ENCODE data around the gene NCK2.

The NCK2 gene

GRCh38 chr2:105788670-105789290, 44.1 kb downstream of the NCK2 start:
- DNase-seq (no peak), ATAC-seq (replicated peaks) (no peak)
- Mint-ChIP-seq H3K4me1 (ENCODE audit: low read depth in 2 of 2) (peaks cover 82% of the 10 kb centered on the region in 2 donors), H3K27me3 (no peaks in the 10 kb centered on the region), H3K27ac (peak overlapping the region; percentile 94 to 95), H3K4me3 (peak overlapping the region in 1 of 2 donors; percentile 74), H3K36me3 (ENCODE audit: insufficient read depth) (peaks cover 19% of the 10 kb centered on the region), H3K9me3 (no peaks in the 10 kb centered on the region)

GRCh38 chr2:105789745-105790460, 45.2 kb downstream of the NCK2 start:
- ATAC-seq (replicated peaks): peak; percentile 81
- Mint-ChIP-seq H3K9me3 (no peaks in the 10 kb centered on the region), H3K36me3 (ENCODE audit: insufficient read depth) (peaks cover 21% of the 10 kb centered on the region), H3K4me3 (peak overlapping the region; percentile 74 to 80), H3K4me1 (ENCODE audit: low read depth in 2 of 2) (peaks cover 76 to 77% of the 10 kb centered on the region in 2 donors), H3K27ac (peak overlapping the region; percentile 94 to 95), H3K27me3 (no peaks in the 10 kb centered on the region)
- peak in 1 of 3 experiments; percentile 39 for DNase-seq

GRCh38 chr2:105790461-105791149, 45.9 kb downstream of the NCK2 start:
- peak overlapping the region; percentile 94 to 95 for H3K27ac Mint-ChIP-seq
- peaks cover 77 to 82% of the 10 kb centered on the region in 2 donors for H3K4me1 Mint-ChIP-seq (ENCODE audit: low read depth in 2 of 2)
- H3K9me3 Mint-ChIP-seq: no peaks in the 10 kb centered on the region
- H3K4me3 Mint-ChIP-seq: peak overlapping the region; percentile 74 to 80
- ATAC-seq (replicated peaks) (peak; percentile 36), DNase-seq (no peak)
- H3K27me3 Mint-ChIP-seq: no peaks in the 10 kb centered on the region
- H3K36me3 Mint-ChIP-seq (ENCODE audit: insufficient read depth): peaks cover 22% of the 10 kb centered on the region

GRCh38 chr2:105791229-105791628, 46.5 kb downstream of the NCK2 start:
- Mint-ChIP-seq H3K9me3 (no peaks in the 10 kb centered on the region), H3K4me3 (peak overlapping the region; percentile 74 to 80), H3K36me3 (ENCODE audit: insufficient read depth) (peaks cover 20% of the 10 kb centered on the region), H3K27me3 (no peaks in the 10 kb centered on the region), H3K4me1 (ENCODE audit: low read depth in 2 of 2) (peaks cover 78 to 82% of the 10 kb centered on the region in 2 donors), H3K27ac (peak overlapping the region; percentile 94 to 95)
- ATAC-seq (replicated peaks) (no peak), DNase-seq (no peak)

GRCh38 chr2:105792561-105792960, 47.8 kb downstream of the NCK2 start:
- Mint-ChIP-seq H3K27me3 (no peaks in the 10 kb centered on the region), H3K27ac (peak overlapping the region; percentile 94 to 95), H3K4me1 (ENCODE audit: low read depth in 2 of 2) (peaks cover 76 to 80% of the 10 kb centered on the region in 2 donors), H3K9me3 (no peaks in the 10 kb centered on the region), H3K4me3 (peak overlapping the region; percentile 74 to 80), H3K36me3 (ENCODE audit: insufficient read depth) (peaks cover 24% of the 10 kb centered on the region)
- DNase-seq: no peak
- no peak for ATAC-seq (replicated peaks)

GRCh38 chr2:105793196-105793975, 48.7 kb downstream of the NCK2 start:
- Mint-ChIP-seq H3K36me3 (ENCODE audit: insufficient read depth) (peaks cover 25% of the 10 kb centered on the region), H3K27ac (peak overlapping the region; percentile 94 to 95), H3K27me3 (no peaks in the 10 kb centered on the region), H3K4me1 (ENCODE audit: low read depth in 2 of 2) (peaks cover 75 to 81% of the 10 kb centered on the region in 2 donors), H3K9me3 (no peaks in the 10 kb centered on the region), H3K4me3 (peak overlapping the region; percentile 74 to 80)
- ATAC-seq (replicated peaks) (no peak), DNase-seq (no peak)

GRCh38 chr2:105794926-105795574, 50.3 kb downstream of the NCK2 start:
- H3K36me3 Mint-ChIP-seq (ENCODE audit: insufficient read depth): peaks cover 27% of the 10 kb centered on the region
- H3K27me3 Mint-ChIP-seq: no peaks in the 10 kb centered on the region
- no peak for ATAC-seq (replicated peaks)
- DNase-seq: no peak
- H3K9me3 Mint-ChIP-seq: no peaks in the 10 kb centered on the region
- peak overlapping the region; percentile 91 to 97 for H3K27ac Mint-ChIP-seq
- H3K4me1 Mint-ChIP-seq (ENCODE audit: low read depth in 2 of 2): peaks cover 72 to 77% of the 10 kb centered on the region in 2 donors
- peak overlapping the region; percentile 75 to 77 for H3K4me3 Mint-ChIP-seq

- Mint-ChIP-seq H3K36me3 (ENCODE audit: insufficient read depth) (peaks cover 29% of the 10 kb centered on the region), H3K9me3 (no peaks in the 10 kb centered on the region), H3K4me3 (peak overlapping the region; percentile 75 to 77), H3K4me1 (ENCODE audit: low read depth in 2 of 2) (peaks cover 72 to 78% of the 10 kb centered on the region in 2 donors), H3K27me3 (no peaks in the 10 kb centered on the region), H3K27ac (peak overlapping the region; percentile 91 to 97)
- ATAC-seq (replicated peaks) (no peak), DNase-seq (no peak)
Observed at GRCh38 chr2:105795575-105795934, 50.8 kb downstream of the NCK2 start.

- H3K27me3 Mint-ChIP-seq: no peaks in the 10 kb centered on the region
- H3K9me3 Mint-ChIP-seq: no peaks in the 10 kb centered on the region
- H3K27ac Mint-ChIP-seq: peak overlapping the region; percentile 91 to 97
- H3K4me3 Mint-ChIP-seq: peak overlapping the region; percentile 75 to 77
- peaks cover 30% of the 10 kb centered on the region for H3K36me3 Mint-ChIP-seq (ENCODE audit: insufficient read depth)
- DNase-seq (peak in 1 of 3 experiments; percentile 33), ATAC-seq (replicated peaks) (peak; percentile 54)
- peaks cover 71 to 77% of the 10 kb centered on the region in 2 donors for H3K4me1 Mint-ChIP-seq (ENCODE audit: low read depth in 2 of 2)
Observed at GRCh38 chr2:105796131-105796638, 51.5 kb downstream of the NCK2 start.

- peaks cover 27% of the 10 kb centered on the region for H3K36me3 Mint-ChIP-seq (ENCODE audit: insufficient read depth)
- H3K4me1 Mint-ChIP-seq (ENCODE audit: low read depth in 2 of 2): peaks cover 71 to 77% of the 10 kb centered on the region in 2 donors
- H3K9me3 Mint-ChIP-seq: no peaks in the 10 kb centered on the region
- H3K4me3 Mint-ChIP-seq: peak overlapping the region; percentile 75
- no peak for DNase-seq
- H3K27me3 Mint-ChIP-seq: no peaks in the 10 kb centered on the region
- peak overlapping the region; percentile 91 to 97 for H3K27ac Mint-ChIP-seq
- no peak for ATAC-seq (replicated peaks)
Observed at GRCh38 chr2:105796791-105797190, 52.1 kb downstream of the NCK2 start.

GRCh38 chr2:105797298-105797819, 52.6 kb downstream of the NCK2 start:
- H3K27ac Mint-ChIP-seq: peak overlapping the region; percentile 91 to 97
- H3K4me3 Mint-ChIP-seq: peak overlapping the region; percentile 75
- ATAC-seq (replicated peaks) (peak; percentile 58), DNase-seq (peak in 2 of 3 experiments; percentile 38 to 42)
- peaks cover 72 to 77% of the 10 kb centered on the region in 2 donors for H3K4me1 Mint-ChIP-seq (ENCODE audit: low read depth in 2 of 2)
- H3K9me3 Mint-ChIP-seq: no peaks in the 10 kb centered on the region
- peaks cover 27% of the 10 kb centered on the region for H3K36me3 Mint-ChIP-seq (ENCODE audit: insufficient read depth)
- H3K27me3 Mint-ChIP-seq: no peaks in the 10 kb centered on the region

- Mint-ChIP-seq H3K9me3 (no peaks in the 10 kb centered on the region), H3K27me3 (no peaks in the 10 kb centered on the region), H3K27ac (peak overlapping the region; percentile 91 to 97), H3K36me3 (ENCODE audit: insufficient read depth) (peaks cover 27% of the 10 kb centered on the region), H3K4me3 (peak overlapping the region; percentile 75), H3K4me1 (ENCODE audit: low read depth in 2 of 2) (peaks cover 73 to 79% of the 10 kb centered on the region in 2 donors)
- DNase-seq (peak in 1 of 3 experiments; percentile 27), ATAC-seq (replicated peaks) (peak; percentile 42)
Observed at GRCh38 chr2:105798595-105798994, 53.9 kb downstream of the NCK2 start.

All from effector memory CD8-positive, alpha-beta T cell (primary cell).